ENCODE results near the gene FRAS1.

FRAS1 gene

DNA sequence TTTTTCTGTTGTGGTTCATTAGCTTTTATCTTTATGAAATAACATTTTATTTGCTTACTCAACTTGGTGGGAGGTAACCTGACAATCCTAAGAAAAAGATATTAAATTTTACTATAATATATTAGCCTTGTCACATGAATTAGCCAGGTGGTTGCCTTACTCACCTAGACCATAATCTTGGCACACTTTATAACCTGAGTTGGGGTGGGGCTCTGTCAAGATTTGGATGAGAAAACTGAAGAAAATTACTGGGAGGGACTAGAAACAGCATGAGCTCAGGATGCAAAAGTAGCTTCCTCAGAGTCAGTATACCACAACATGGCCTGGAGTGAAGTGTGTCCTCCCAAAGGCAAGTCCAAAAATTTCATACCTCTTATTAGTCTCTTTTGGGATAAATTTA, 329.6 kb downstream of the FRAS1 start:
- DNase-seq = no peak

DNA sequence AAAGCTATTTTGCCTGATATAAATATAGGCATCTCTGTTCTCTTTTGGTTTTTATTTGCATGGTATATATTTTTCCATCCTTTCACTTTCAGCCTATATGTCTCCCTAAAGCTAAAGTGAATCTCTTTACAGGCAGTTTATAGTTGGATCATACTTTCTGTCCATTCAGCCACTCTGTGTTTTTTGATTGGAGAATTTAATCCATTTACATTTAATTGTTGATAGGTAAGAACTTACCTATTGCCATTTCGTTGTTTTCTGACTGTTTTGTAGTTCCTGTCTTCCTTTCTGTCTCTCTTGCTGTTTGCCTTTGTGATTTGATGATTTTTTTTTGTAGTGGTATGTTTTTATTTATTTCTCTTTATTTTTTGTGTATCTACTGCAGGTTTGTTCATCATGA, 338.5 kb downstream of the FRAS1 start:
- DNase-seq = no peak

DNA sequence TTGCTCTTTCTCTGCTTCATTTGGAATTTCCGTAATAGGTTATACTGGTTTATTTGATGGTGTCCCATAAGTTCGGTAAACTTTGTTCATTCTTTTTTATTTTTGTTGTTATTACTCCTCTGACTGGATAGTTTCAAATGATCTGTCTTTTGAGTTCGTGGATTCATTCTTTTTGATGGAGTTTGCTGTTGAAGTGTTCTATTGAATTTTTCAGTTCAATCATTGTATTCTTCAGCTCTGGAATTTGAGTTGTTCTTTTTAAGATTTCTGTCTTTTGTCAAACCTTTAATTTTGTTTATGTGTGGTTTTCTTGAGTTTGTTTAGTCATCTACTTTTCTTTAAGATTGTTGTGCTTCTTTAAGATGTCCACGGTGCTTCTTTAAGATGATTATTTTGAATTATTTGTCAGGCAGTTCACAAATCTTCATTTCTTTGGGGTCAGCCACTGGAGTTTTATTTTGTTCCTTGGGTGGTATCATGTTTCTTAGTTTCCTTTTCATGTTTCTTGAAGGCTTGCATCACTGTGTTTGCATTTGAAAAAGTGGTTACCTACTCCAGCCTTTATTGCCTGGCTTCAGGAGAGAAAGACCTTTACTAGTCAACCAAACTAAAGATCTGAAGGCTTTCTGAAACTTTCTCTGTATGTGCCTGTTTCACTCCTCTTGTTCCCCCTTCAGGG, 339.6 kb downstream of the FRAS1 start:
- no peak for DNase-seq

DNA sequence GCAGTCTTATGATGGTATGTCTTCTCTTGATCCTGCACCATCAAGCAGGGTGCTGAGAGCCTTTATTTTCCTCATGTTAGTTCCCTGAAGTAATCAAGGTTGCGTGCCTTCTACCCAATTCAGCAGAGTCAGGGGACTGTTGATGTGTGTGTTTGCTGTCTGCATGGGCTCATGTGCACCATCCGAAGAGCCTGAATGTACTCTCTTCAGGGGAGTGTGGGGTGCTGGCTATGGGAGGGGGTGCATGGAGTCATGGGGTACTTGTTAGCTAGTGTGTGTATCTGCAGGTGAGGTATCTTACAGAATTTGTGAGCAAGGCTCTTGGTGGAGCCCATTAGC, 340.1 kb downstream of the FRAS1 start:
- no peak for DNase-seq

DNA sequence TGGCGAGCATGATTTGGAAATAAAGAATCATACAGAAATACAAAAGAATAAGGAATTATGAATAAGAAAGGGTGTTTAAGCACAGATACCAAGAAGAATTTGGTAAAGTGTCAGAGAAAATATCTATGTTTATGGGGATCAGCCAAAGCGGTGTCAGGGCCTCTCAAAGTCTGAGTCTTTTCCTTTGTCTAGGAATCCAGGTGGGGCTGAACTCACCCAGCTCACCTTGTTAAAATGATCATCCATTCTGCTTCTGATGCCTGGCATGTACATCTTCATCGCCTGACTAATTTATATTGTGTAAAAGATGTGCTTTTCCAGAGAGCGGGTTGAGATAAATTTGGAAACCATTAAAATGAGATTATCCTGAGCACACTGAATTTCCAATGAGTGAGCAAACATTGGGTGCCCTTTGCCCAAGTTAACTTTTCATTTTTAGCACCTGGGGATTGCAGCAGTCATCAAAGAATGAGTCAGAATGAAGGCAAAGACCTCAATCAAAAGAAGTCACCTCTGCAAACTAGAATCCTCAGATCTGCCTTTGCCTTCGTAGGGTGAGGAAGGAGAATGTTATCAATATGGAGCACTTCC, 352.6 kb downstream of the FRAS1 start:
- DNase-seq = no peak

DNA sequence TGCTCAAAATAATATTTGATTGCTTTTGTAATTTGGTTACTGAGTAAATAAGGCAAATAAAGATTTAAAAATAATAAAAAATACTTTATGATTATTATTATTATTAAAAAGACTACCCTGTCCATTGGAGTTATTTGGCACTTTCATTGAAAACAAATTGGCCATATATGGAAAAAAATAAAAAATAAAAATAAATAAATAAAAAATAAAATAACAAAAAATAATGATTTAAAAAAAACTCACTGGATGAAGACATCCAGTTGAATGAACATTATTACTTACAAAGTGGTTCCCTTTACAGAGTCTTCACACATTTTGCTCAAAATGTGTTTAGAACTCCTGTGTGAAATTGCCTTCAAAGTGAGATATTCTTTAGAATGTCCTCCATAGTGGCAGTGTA, 353.1 kb downstream of the FRAS1 start:
- no peak for DNase-seq

DNA sequence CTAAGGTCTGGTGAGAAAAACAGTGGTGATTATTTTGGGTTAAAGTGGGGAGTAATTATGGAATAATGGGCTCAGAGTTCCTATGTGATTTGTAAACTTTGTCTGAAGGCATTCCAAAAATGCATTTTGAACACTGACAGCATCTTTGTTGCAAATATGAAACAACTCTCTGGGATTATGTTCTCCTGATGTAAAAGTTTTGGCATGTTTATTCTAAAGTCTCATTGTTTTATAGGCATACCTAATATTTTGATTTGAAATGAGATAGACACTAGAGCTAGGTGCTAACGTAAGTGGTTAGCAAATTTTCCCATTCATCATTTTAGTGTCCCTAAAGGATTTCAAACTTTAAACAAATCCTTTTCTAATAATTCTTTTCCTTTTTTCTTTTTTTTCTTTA, 353.6 kb downstream of the FRAS1 start:
- no peak for DNase-seq

DNA sequence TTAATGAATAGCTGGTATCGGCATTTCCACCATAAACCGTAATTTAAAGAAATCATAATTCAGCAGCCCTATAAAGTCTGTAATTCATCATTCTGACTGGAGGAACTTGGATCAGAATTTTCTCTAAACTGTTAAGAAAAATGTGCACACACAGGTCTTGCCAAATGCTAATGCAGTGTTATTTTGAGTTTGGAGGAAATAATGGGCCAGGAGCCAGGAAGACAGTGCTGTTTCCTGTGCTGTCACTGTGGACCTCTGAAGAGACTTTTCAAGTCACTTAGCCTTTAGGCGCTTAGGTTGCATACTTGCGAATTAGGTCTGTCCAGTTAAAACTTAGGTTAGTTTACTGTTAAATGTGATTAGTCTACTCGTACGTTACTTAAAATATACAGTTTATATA, 357.0 kb downstream of the FRAS1 start:
- DNase-seq = no peak

DNA sequence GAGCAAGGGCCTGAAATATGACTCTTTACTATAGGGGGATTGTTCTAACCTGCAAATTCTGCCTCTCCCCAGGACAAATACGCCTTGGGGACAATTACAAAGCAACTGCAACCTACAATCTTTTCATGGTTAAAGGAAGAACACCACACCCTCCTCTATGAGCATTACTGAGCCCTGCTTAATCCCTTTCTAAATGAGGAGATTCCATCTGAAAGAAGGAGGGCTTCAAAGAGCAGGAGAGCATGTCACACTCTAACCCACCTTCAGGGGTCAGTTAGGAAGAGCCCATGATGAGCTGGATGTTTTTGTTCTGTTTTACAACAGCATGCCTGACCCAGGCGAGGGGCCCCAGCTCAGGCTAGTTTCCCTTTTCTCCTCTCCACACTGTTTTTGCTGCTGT, 360.5 kb downstream of the FRAS1 start:
- no peak for DNase-seq

DNA sequence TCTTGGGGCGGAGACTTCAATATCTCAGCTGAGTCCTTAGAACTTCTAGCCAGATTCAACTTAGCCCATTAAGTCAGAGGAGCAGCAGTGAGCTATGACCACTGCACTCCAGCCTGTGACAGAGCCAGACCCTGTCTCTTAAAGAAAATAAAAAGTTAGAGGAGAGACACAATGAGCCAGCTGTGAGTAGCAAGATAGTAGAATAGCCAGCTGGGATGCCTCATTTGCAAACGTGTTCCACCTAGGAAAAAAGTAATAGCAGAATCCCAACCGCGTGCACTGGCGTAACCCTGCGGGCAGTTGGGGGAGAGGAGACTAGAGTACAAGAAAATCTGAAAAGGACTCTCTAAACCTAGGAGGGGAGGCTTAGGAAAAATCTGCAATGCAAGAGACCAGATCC, 361.3 kb downstream of the FRAS1 start:
- no peak for DNase-seq

DNA sequence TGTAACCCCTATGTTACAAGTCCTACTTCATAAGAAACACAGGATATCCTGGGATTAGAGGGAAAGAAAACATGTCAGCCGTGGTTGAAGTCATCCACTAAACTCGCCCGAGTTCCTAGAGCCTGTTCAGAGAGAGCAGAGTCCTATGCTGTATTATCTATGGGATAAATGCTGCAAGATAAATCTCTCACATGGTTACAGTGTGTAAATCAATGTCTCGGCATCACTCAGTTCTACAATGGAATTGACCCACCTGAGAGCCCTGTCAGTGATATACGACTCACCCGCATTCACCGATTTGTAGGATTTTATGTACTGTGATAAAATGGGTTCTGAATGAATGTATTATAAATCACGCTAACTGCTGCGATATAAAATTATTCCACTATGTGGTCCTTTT, 366.7 kb downstream of the FRAS1 start:
- DNase-seq = no peak

DNA sequence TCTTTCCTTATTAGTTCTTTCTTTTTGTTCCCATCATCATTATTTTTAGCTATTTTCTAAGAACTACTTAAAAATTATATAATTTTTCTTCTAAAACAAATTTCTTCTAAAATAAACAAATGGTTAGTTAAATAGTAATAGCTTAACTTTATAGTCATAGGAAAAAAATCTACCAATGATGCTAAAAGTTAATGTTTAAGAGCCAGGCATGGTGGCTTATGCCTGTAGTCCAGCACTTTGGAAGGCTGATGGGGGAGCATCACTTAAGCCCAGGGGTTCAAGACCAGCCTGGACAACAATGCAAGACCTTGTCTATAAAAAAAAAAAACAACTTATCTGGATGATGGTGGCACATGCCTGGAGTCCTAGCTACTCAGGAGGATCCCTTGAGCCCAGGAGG, 367.3 kb downstream of the FRAS1 start:
- DNase-seq = no peak

DNA sequence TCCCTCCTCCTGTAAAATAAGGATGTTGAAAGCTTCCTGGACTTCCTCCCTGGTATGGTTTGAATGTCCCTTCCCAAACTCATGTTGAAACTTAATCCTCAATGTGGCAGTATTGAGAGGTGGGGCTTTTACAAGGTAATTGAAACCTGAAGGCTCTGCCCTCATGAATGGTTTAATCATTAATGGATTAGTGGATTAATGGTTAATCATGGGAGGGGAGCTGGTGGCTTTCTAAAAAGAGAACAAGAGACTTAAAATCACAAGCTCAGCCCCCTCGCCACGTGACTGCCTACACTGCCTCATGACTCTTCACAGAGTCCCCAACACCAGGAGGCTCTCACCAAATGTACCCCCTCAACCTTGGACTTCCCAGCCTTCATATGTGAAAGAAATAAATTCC, 369.8 kb downstream of the FRAS1 start:
- DNase-seq = no peak

DNA sequence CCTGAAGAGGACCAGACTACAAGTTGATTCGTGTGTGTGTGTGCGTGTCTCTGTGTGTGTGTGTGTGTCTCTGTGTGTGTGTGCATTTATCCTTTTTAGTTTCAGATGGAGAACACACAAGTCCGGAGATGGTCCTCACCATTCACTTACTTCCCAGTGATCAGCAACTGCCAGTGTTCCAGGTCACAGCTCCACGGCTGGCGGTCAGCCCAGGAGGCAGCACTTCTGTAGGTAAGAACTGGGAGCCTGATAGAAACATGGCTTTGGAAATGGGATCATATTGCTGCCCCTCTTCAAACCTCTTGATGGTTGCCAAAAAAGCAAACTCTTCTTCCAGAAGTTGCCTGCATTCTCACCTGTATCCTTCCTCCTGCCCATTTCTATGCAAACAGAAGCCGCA, 371.9 kb downstream of the FRAS1 start:
- no peak for DNase-seq

DNA sequence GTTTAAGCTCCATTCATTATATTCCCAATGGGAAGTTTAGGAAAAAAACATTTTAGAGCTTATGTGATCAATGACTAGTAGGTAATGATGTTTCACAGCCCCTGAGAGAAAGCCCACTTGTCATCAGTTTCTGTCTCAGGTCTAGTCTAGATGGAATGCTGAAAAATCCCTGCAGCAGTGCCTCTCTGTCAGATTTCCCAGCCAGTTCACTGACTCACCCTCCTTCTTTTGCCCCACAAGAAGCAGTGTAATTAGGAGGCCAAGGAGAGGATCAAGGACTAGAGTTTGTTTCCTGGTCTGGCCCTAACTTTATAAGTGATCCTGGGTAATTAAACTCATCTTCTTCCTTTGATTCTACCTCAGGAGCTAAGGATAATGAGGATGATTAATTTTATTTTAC, 375.8 kb downstream of the FRAS1 start:
- DNase-seq = no peak

DNA sequence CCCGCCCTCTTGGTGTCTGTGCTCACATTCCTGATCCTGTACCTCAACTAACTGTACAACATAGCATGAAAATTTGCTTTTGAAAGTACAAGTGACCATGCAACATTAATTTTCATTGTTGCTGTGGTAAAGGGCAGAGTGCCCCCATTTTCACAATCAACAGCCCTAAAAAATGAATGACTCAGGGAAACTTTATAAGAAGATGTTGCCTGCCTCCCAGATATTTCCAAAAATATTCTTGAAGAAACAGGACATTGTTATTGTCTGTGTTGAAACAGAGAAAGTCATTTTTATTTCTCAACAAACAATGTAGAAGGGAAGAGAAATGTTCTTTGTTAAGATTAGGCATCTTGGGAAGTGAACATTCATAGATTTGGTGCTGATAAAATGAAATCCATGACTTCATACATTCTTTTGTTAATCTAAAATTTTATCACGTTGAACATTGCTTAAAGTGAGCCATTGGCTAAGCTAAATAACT, 380.5 kb downstream of the FRAS1 start:
- no peak for DNase-seq

DNA sequence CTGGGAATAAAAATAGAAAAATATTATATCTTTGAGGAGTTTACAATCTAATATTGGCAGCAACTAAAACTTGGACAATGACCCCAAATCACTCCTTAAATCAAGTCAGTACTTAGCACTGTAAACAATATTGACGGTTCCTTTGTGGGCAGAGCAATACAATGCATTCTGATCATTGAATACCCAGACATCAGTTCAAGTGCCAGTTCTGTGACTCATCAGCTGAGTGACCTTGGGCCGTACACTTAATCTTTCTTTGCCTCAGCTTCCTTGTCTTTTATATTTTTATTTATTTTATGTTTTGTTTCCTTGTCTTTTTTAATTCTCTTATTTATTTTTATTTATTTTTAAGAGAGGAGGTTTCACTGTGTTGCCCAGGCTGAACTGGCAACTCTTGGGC, 382.2 kb downstream of the FRAS1 start:
- DNase-seq = no peak

DNA sequence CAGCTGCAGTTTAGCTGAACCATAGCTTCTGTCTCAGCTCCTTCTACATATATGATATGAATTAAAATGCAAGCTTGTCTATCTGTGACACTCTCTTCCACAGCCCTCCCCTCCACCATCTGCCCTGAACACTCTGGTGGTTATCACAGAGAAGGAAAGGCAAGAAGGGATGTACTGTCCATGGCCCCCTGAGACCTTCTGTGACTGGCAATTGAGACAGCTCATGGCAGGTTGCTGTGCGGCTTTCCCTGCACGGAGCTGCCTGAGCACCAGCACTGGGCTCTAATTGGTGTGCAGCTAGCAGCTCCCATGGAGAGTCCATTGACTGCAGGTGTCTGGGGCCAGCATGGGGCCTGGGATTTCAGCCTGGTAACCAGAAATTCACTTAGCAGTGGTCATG, 384.6 kb downstream of the FRAS1 start:
- DNase-seq = no peak

DNA sequence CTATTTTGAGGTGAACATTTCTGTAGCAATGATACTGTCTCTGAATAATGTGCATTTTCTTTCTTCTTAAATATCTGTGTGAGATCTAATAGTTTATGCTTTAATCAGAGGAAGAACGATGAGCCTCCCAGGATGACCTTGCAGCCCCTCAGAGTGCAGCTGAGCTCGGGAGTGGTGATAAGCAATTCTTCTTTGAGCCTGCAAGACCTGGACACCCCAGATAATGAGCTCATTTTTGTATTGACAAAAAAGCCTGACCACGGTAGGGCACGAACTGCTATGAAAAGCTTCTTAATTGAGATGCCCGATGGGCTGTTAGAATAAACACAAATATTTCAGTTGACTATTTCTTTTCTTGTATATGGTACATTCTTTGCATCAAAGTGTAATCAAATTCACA, 389.5 kb downstream of the FRAS1 start:
- no peak for DNase-seq

DNA sequence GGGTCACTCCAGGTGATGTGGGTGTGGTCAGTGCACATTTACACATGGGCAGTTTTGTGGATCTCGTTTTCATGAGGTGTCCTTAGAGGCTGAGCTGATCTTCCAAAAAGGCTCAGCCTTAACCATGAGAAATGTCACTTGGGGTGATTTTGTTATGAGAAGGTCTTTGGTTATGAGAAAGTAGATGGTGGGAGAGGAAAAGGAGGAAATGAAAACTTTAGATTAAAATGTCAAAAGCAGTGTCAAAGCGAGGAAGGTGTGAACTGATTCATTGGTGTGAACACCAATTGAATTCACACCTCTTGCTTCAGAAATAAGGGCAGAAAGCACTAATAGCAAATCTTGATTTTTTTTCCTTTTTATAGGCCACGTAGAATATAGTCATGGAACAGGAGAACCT, 394.3 kb downstream of the FRAS1 start:
- no peak for DNase-seq

DNA sequence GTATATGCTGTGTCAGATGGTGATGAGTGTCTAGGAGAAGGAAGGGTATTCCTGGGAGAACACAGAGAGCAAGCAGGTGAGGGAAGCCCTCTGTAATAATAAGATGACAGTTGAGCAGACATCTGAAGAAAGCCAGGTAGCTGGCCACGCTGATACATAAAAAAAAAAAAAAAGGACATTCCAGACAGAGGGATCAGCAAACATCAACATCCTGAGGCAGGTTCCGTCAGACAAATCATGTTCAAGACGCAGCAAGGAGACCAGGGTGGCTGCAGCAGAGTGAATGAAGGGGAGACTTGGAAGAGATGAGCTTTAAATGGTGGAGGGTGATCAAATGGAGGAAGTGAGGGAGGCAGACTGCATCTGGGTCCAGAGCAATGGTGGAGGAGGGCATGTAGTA, 396.9 kb downstream of the FRAS1 start:
- no peak for DNase-seq

DNA sequence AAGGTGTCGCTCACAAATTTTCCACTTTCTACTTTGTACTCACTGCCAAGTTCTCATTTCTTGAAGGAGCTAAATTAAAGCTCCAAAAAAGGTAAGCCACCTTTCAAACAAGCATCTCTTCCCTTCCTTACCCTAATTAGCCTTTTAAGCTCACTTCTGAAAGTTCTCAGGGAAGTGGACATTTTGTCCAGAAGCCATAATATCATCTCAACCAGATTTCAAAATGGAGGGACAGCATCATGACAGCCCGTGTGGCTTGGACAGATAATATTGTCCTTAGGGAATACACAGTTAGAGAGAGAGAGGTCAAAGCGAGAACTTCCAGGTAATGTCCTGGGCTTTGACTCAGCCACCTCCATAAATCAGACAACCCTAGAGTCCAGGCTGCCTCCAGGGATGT, 400.6 kb downstream of the FRAS1 start:
- DNase-seq = no peak

DNA sequence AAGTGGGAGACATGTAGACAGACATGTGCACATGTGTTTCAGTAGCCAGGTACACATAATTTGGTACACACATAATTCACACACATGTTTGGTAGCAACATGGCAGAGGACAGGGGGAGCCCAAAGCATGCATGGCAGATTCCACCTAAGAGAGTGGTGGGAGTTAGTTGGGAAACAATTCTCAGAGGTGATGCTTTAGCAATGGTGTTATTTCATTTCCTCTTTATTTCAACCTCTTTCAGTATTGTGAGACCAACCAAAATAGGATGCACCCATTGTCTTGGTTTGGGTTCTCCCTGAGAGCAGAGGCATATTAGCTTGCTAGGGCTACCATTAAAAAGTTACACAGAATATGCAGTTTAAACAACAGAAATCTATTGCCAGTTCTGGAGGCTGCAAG, 402.2 kb downstream of the FRAS1 start:
- no peak for DNase-seq

DNA sequence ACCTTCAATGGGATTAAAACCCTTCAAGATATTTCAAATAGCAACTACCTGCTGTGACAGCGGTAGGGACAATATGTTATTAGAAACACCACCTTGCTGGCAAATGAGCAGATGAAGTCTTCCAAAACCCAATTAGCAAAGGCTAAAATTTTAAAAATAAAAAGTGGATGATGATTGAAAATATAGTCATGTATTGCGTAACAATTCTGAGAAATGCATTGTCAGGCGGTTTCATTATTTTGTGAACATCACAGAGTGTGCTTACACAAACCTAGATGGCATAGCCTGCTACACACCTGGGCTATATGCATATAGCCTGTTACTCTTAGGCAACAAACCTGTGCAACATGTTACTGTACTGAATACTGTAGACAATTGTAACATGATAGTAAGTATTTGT, 403.2 kb downstream of the FRAS1 start:
- no peak for DNase-seq

DNA sequence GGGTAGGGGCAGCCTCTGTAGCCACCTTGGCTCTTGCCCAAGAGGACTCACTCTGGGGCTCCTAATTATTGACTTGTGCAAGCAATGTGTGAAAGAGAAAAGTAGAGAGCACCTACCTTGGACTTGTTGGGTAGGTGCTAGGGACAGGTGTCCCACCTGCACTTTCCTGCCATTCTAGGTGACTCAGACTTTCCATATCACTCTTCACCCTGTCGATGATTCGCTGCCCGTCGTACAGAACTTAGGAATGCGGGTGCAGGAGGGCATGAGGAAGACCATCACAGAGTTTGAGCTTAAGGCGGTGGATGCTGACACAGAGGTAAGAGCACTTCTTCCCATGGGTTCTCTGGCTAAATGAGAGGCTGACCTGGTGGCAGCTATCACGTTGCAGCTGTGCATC, 407.1 kb downstream of the FRAS1 start:
- DNase-seq = no peak
